HG03520 (cell line): ENCODE data around the gene ENG.
"Not testable (repeated sequence)": the region's sequence is repeated elsewhere in the genome, so short reads cannot be mapped to it uniquely, and the experiment has no call there.

Source experiments
- ATAC-seq: cut with Tn5 transposase; IDR thresholded peaks from one replicate; pipeline ENCODE4 v1.9.1; 2021; ENCODE audit warnings: mild to moderate bottlenecking, moderate library complexity; ENCODE audit not compliant: unreplicated experiment

Gene ENG

GRCh38 chr9:127854184-127854806 is at the start of gene ENG:
ENG (minus strand) TSS chr9:127854658; CDS start chr9:127854355, 303 bp downstream.
- ATAC-seq = no peak

- no peak for ATAC-seq
Observed at GRCh38 chr9:127903557-127904475, 49.4 kb upstream of the ENG start.

GRCh38 chr9:127899128-127899943 is 44.9 kb upstream of the ENG start, which contains the start of gene ST6GALNAC6:
ST6GALNAC6 (minus strand) TSS chr9:127899603; CDS start chr9:127897981, 1,622 bp downstream.
- peak; percentile 57 for ATAC-seq

GRCh38 chr9:127898433-127899127 is 44.1 kb upstream of the ENG start:
- ATAC-seq = no peak

- no peak for ATAC-seq
Observed at GRCh38 chr9:127897193-127897692, 42.8 kb upstream of the ENG start.

GRCh38 chr9:127896395-127897192 is 42.1 kb upstream of the ENG start:
- no peak for ATAC-seq

GRCh38 chr9:127895811-127896210 is 41.4 kb upstream of the ENG start:
- ATAC-seq = no peak

- no peak for ATAC-seq
Observed at GRCh38 chr9:127893392-127893791, 38.9 kb upstream of the ENG start.

GRCh38 chr9:127892831-127893230 is 38.4 kb upstream of the ENG start:
- ATAC-seq = no peak

GRCh38 chr9:127890053-127890452 is 35.6 kb upstream of the ENG start:
- ATAC-seq = no peak

- ATAC-seq = no peak
Observed at GRCh38 chr9:127887792-127888191, 33.3 kb upstream of the ENG start.

- no peak for ATAC-seq
Observed at GRCh38 chr9:127886401-127886972, 32.0 kb upstream of the ENG start.

- no peak for ATAC-seq
Observed at GRCh38 chr9:127885508-127886281, 31.2 kb upstream of the ENG start.

- ATAC-seq = no peak
Observed at GRCh38 chr9:127884976-127885490, 30.6 kb upstream of the ENG start.

- no peak for ATAC-seq
Observed at GRCh38 chr9:127884427-127884911, 30.0 kb upstream of the ENG start.

- ATAC-seq = no peak
Observed at GRCh38 chr9:127883959-127884358, 29.5 kb upstream of the ENG start.

GRCh38 chr9:127881715-127882114 is 27.3 kb upstream of the ENG start:
- not testable (repeated sequence) for ATAC-seq

GRCh38 chr9:127880143-127880542 is 25.7 kb upstream of the ENG start:
- ATAC-seq = no peak
